Subcutaneous adipose tissue (tissue), 4 donors: ENCODE results near the gene TUBB1. TPM values are rescaled to one million over a fixed set of nuclear protein-coding genes. Genes with fewer than 3 reads are reported as not detected.

Experiments used
- CTCF ChIP-seq: fragments of 450-650 bp; IDR thresholded peaks from one replicate; pipeline ENCODE4 v1.5.1; 2016; ENCODE audit warnings: low read depth, mild to moderate bottlenecking, control low read depth, antibody characterized with exemption, moderate library complexity
- total RNA-seq, 4 donors: library from RNA; depleted of rRNA; stranded (reverse); fragments of >200 nt; gene quantifications; one replicate each; pipeline ENCODE4 v1.1.0, GENCODE V29; 2016

Gene TUBB1
- total RNA-seq, 4 donors from 2014 or later: 0.33 TPM; not detected in 3

GRCh38 chr20:58976061-58976730, 43.0 kb upstream of the TUBB1 start:
- TF ChIP-seq CTCF: no peak

GRCh38 chr20:58978351-58979190, 40.7 kb upstream of the TUBB1 start:
- TF ChIP-seq CTCF: no peak

DNA sequence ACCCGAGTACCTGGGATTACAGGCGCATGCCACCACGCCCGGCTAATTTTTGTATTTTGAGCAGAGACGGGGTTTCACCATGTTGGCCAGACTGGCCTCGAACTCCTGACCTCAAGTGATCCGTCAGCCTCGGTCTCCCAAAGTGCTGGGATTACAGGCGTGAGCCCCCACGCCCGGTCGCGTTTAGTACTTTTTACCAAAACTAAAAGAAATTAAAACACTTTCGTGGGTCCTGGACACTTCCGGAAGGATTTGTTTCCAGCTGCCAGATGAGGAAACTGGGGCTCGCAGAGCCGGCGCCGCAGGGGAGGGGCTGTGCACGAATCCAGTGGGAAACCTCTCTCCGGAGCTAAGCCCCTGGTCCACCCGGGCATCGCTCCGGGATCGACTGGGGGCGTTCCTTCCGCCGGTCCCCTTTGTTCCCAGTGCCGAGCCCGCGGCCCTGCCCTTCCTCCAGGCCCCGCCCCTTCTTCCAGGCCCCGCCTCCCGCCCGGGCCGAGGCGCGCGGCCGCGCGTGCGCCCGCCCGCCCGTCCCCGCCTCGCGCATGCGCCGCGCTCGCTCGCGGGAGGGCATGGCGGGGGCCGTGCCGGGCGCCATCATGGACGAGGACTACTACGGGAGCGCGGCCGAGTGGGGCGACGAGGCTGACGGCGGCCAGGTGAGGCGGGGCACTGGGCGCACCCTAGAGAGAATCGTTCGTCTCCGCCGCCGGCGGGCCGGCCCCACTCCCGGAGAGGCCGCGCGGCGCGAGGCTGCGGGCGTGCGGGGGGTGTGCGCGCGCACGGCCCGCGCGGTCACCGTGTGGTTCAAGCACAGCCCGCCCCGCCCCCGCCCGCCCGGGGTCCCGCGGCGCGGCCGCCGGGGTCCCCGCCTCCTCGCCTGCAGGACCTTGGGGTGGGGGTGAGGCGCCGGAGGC, 38.3 kb upstream of the TUBB1 start, which contains the start of gene NELFCD:
TSS of gene NELFCD (plus strand) at position 546 of the 917 bp plus-strand sequence. CDS start at position 600, 54 bp downstream.
- no peak for TF ChIP-seq CTCF

GRCh38 chr20:58981628-58982364, 37.4 kb upstream of the TUBB1 start:
- no peak for TF ChIP-seq CTCF

DNA sequence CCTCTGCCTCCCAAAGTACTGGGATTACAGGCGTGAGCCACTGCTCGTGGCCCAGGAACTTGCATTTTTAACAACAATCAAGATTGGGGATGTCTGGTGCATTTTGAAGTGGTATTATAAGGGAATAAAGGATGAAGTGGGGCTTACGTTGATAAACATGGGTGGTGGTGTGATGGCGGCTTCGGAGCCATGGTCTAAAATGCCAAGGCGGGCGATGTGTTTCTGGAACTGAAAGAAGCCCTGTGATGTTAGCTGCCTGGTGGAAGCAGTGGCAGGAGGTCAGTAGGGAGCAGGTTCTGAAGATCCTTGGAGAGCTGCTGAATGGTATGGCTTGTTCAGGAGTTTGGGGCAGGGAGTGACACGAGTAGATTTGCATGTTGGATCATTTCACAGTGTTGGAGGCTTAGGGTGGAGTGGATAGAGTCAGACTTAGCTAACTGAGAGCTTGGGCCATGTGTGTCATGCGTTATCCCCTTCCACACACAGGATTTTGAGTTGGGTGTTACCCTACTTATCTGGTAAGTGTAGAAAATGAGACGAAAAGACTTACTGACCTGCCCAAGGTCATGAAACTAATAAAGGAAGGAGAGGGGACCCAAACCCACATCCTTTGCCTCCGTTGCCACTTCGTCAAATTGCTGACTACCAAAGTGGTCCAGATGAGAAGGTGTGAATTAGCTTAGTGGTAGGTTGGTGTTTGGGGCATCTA, 36.7 kb upstream of the TUBB1 start:
- no peak for TF ChIP-seq CTCF

DNA sequence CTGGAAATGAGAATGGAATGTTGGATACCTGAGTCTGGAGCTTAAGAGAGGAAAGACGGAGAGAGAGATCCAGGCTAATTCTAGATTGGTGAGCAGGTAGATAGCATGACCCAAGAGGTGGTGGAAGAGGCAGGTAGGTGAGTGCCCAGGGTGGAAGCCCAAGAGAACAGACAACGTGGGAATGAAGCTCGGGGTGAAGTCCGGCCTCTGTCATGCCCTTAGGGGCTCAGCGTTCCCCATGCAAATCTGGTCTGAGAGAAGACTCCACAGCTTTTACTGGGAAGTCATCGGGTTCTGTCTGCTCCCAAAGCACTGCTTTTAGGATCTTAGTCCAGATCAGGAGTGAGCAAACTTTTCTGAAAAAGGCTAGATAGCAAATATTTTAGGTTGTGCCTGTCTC, 34.5 kb upstream of the TUBB1 start:
- TF ChIP-seq CTCF: no peak
